Heart left ventricle (tissue), 13 donors: ENCODE results near the gene SLC35G6.

Experiments
- POLR2A ChIP-seq, 2 donors: fragments of 450-650 bp; IDR thresholded peaks; one replicate each; pipeline ENCODE4 v1.6.1; 2017; ENCODE audit warnings: antibody characterized with exemption in 2 of 2, mild to moderate bottlenecking in 2 of 2, moderate library complexity in 2 of 2
- TF ChIP-seq, protein P1 (sequence below), 12 donors: fragments of 200-600 bp; sonication (generic) in 4 of 12; IDR thresholded peaks; one replicate each; pipeline versions ENCODE4 v1.5.0 to v1.8.0; 2018 to 2022; ENCODE audit warnings: antibody characterized with exemption in 12 of 12, mild to moderate bottlenecking in 5 of 12
- donor health status: ischemic (EF 13 %, LVEDD 7.1; RV severe dilation, severe dysfunction).
- donor health status: DM: no; HTN: yes; CAD: no.
- donor health status: DM: no; HTN: no; CAD: no.
- donor health status: ischemic (EF 25% LVEDD 6.9; RV normal size, moderate dysfunction).
- donor health status: ischemic (EF 25% LVEDD 5.7; RV mildly dilated, moderate dysfunction).
- donor health status: ischemic (EF 35%, LVEDD 5.7; RV mildly dilated, moderate dysfunction).
- donor health status: nonischemic (EF 11% LVEDD 7.7; RV severe dilation, severe dysfunction).
- donor health status: DM: yes; HTN: yes; CAD: no.
- donor health status: PGD.
- donor health status: ischemic (EF 29% LVEDD 5.4; RV normal size, mild dysfunction).
- donor health status: nonischemic (EF 23%, LVEDD 6.1; RV moderate dilation, normal function).

- TF ChIP-seq, protein P1, sequence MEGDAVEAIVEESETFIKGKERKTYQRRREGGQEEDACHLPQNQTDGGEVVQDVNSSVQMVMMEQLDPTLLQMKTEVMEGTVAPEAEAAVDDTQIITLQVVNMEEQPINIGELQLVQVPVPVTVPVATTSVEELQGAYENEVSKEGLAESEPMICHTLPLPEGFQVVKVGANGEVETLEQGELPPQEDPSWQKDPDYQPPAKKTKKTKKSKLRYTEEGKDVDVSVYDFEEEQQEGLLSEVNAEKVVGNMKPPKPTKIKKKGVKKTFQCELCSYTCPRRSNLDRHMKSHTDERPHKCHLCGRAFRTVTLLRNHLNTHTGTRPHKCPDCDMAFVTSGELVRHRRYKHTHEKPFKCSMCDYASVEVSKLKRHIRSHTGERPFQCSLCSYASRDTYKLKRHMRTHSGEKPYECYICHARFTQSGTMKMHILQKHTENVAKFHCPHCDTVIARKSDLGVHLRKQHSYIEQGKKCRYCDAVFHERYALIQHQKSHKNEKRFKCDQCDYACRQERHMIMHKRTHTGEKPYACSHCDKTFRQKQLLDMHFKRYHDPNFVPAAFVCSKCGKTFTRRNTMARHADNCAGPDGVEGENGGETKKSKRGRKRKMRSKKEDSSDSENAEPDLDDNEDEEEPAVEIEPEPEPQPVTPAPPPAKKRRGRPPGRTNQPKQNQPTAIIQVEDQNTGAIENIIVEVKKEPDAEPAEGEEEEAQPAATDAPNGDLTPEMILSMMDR (IDR thresholded peaks at IDR 0.05) = no peak
- no peak for TF ChIP-seq POLR2A (IDR thresholded peaks at IDR 0.05)
Measured at GRCh38 chr17:7493941-7494340, 12.7 kb downstream of the SLC35G6 start.
